GM12878 (cell line): ENCODE data around the gene TMEM132C. TPM values are rescaled to one million over a fixed set of nuclear protein-coding genes. Genes with fewer than 3 reads are reported as not detected.

Experiments
- ATAC-seq: fragments of 200-7000 bp; cut with Tn5 transposase; 3 replicates; pipeline ENCODE4 v1.9.1; 2020; ENCODE audit warnings: mild to moderate bottlenecking, moderate library complexity
- BruUV-seq: library from RNA; stranded (reverse); fragments of 400-500 nt; replicated peaks from 2 replicates; lab custom pipeline; 2021; lab: Mats Ljungman, UMichigan
- CTCF ChIA-PET: fragments of 300-600 bp; sonication (Branson Sonifier 250); formaldehyde crosslinking; extraction: SDS; loops from one replicate; lab custom pipeline; 2021; ENCODE audit warnings: inconsistent platforms; lab: Yijun Ruan, JAX
- POLR2A ChIA-PET: fragments of 350-600 bp; formaldehyde crosslinking; extraction: SDS; loops from one replicate; lab custom pipeline; 2021; ENCODE audit warnings: inconsistent platforms; lab: Charles Lee
- RAD21 ChIA-PET: fragments of 300-600 bp; sonication (Branson Sonifier 250); formaldehyde crosslinking; loops from one replicate; lab custom pipeline; 2023; ENCODE audit warnings: antibody characterized with exemption; ENCODE audit not compliant: unreplicated experiment; lab: Charles Lee
- SMC1A ChIA-PET: fragments of 300-600 bp; sonication (Branson Sonifier 250); formaldehyde crosslinking; loops from one replicate; lab custom pipeline; 2023; ENCODE audit not compliant: unreplicated experiment, uncharacterized antibody; lab: Charles Lee
- DNase-seq: peaks from one replicate; pipeline ENCODE4 v3.0.0-alpha.2; 2011; ENCODE audit warnings: low read depth, low spot score
- FAIRE-seq: peaks from 3 replicates; lab custom pipeline; 2011; peaks lifted over from hg19 to GRCh38; lab: Jason Lieb, UNC
- H2AFZ ChIP-seq: 2 replicates; pipeline ENCODE4 v1.6.0; 2011; ENCODE audit warnings: low read depth, low read length, control low read depth; ENCODE audit not compliant: control insufficient read depth
- H3K27ac ChIP-seq: 2 replicates; pipeline ENCODE4 v1.5.1; 2011; ENCODE audit warnings: control low read depth; ENCODE audit not compliant: control insufficient read depth, insufficient read depth
- H3K27me3 ChIP-seq, 2 experiments: replicated peaks in 1 of 2; 2 replicates each; pipeline versions ENCODE4 v1.6.0 to v1.6.1; 2011; ENCODE audit warnings: low read length in 1 of 2; ENCODE audit not compliant: control insufficient read depth in 2 of 2, insufficient read depth in 2 of 2
- H3K36me3 ChIP-seq, 2 experiments: 2 replicates each; pipeline ENCODE4 v1.5.1; 2011; ENCODE audit warnings: low read length in 1 of 2; ENCODE audit not compliant: control insufficient read depth in 2 of 2, insufficient read depth in 2 of 2
- H3K4me1 ChIP-seq: 2 replicates; pipeline ENCODE4 v1.6.1; 2011; ENCODE audit warnings: mild to moderate bottlenecking, low read length, moderate library complexity, mixed read lengths; ENCODE audit not compliant: control insufficient read depth, insufficient read depth
- H3K4me2 ChIP-seq: 2 replicates; pipeline ENCODE4 v1.6.0; 2011; ENCODE audit warnings: control low read depth; ENCODE audit not compliant: control insufficient read depth, insufficient read depth
- H3K4me3 ChIP-seq: fragments of 200-600 bp; sonication (generic); 2 replicates; pipeline ENCODE4 v1.5.1; 2016
- H3K79me2 ChIP-seq: 2 replicates; pipeline ENCODE4 v1.6.0; 2011; ENCODE audit warnings: low read length; ENCODE audit not compliant: control insufficient read depth, insufficient read depth
- H3K9ac ChIP-seq: 2 replicates; pipeline ENCODE4 v1.8.0; 2011; ENCODE audit warnings: low read length, control low read depth, mixed read lengths; ENCODE audit not compliant: control insufficient read depth, insufficient read depth
- H3K9me3 ChIP-seq: replicated peaks from 3 replicates; pipeline ENCODE4 v1.5.1; 2011; ENCODE audit warnings: mild to moderate bottlenecking, low read length; ENCODE audit not compliant: control insufficient read depth, insufficient read depth
- H4K20me1 ChIP-seq: 2 replicates; pipeline ENCODE4 v1.6.0; 2011; ENCODE audit not compliant: control insufficient read depth, insufficient read depth
- BACH1 ChIP-seq: fragments of 450-650 bp; IDR thresholded peaks from 2 replicates; pipeline ENCODE4 v1.6.1; 2017; ENCODE audit warnings: mild to moderate bottlenecking, borderline replicate concordance
- BHLHE40 ChIP-seq, 2 experiments: fragments of 450-650 bp in 1 of 2; IDR thresholded peaks; 2 replicates each; pipeline ENCODE4 v1.6.1; 2011 to 2017; ENCODE audit warnings: low read depth in 2 of 2, borderline replicate concordance in 1 of 2, improper control_type of control experiment in 1 of 2, low read length in 1 of 2, mild to moderate bottlenecking in 1 of 2
- BMI1 ChIP-seq: fragments of 450-650 bp; IDR thresholded peaks from 2 replicates; pipeline ENCODE4 v1.6.1; 2016; ENCODE audit warnings: mild to moderate bottlenecking, moderate library complexity, borderline replicate concordance
- BRCA1 ChIP-seq: IDR thresholded peaks from 2 replicates; pipeline ENCODE4 v1.6.1; 2011; ENCODE audit warnings: low read depth, low read length, improper control_type of control experiment
- GATAD2B ChIP-seq: fragments of 450-650 bp; conservative IDR thresholded peaks from 2 replicates; pipeline ENCODE4 v1.6.1; 2017; ENCODE audit warnings: low read depth, mild to moderate bottlenecking, moderate library complexity
- HDAC6 ChIP-seq: fragments of 200-600 bp; sonication (generic); IDR thresholded peaks from one replicate; pipeline ENCODE4 v1.8.0; 2017; ENCODE audit warnings: antibody characterized with exemption; ENCODE audit not compliant: unreplicated experiment
- IRF5 ChIP-seq: fragments of 450-650 bp; IDR thresholded peaks from 2 replicates; pipeline ENCODE4 v1.6.1; 2017; ENCODE audit warnings: borderline replicate concordance
- JUND ChIP-seq: IDR thresholded peaks from 2 replicates; pipeline ENCODE4 v1.6.1; 2012; ENCODE audit warnings: low read depth, mild to moderate bottlenecking, low read length, improper control_type of control experiment, moderate library complexity
- MTA2 ChIP-seq: fragments of 450-650 bp; IDR thresholded peaks from 2 replicates; pipeline ENCODE4 v1.6.1; 2016; ENCODE audit warnings: low read depth, mild to moderate bottlenecking, moderate library complexity
- MXI1 ChIP-seq: fragments of 150-350 bp; IDR thresholded peaks from 2 replicates; pipeline ENCODE4 v1.6.1; 2011; ENCODE audit warnings: low read depth, mild to moderate bottlenecking, inconsistent platforms, low read length, improper control_type of control experiment
- SREBF1 ChIP-seq: IDR thresholded peaks from 2 replicates; pipeline ENCODE4 v1.6.1; 2012; ENCODE audit warnings: mild to moderate bottlenecking, low read length
- TBL1XR1 ChIP-seq: IDR thresholded peaks from 2 replicates; pipeline ENCODE4 v1.6.1; 2012; ENCODE audit warnings: low read depth, low read length, improper control_type of control experiment
- TCF7 ChIP-seq: IDR thresholded peaks from 2 replicates; pipeline ENCODE4 v1.6.1; 2014; ENCODE audit warnings: antibody characterized with exemption, borderline replicate concordance
- WGBS: methylation state at CpG from one replicate; pipeline ENCODE4 v1.1.6; 2016; ENCODE audit warnings: low lambda C conversion rate; ENCODE audit not compliant: insufficient replicate concordance, insufficient coverage; ENCODE audit errors: missing lambda C conversion rate; 5-methylcytosine and 5-hydroxymethylcytosine counted together
- in situ Hi-C: fragments of 300-500 bp; cut with MboI; formaldehyde crosslinking; loops from 9 replicates; pipeline ENCODE4 v1.14.3; 2018; ENCODE audit warnings: mixed read lengths
- intact Hi-C: fragments of 100-400 bp; cut with micrococcal nuclease; formaldehyde crosslinking; loops from one replicate; pipeline ENCODE4 v1.14.2; 2022; ENCODE audit not compliant: unreplicated experiment
- polyA plus RNA-seq, 11 experiments: library from polyadenylated mRNA; depleted of rRNA in 4 of 11; unstranded in 6 of 11; stranded (reverse) in 5 of 11; fragments of >200 nt; fragmentation: Nextera tagmentation in 4 of 11; fragmentation: Illumina TruSeq in 1 of 11; extraction: Ambion mirVana in 4 of 11; extraction: Trizol in 1 of 11; gene quantifications; 1 replicate in 1 of 11; 2 replicates in 10 of 11; pipeline versions ENCODE4 v1.2.1 to v1.2.3, GENCODE V29; 2011 to 2016; ENCODE audit warnings: inconsistent platforms in 2 of 11, missing spikeins in 2 of 11, low read depth in 1 of 11
- total RNA-seq, 4 experiments: library from RNA; depleted of rRNA in 3 of 4; stranded (reverse); fragments of >200 nt in 3 of 4; fragmentation: Illumina TruSeq in 1 of 4; extraction: Trizol in 1 of 4; gene quantifications; 2 replicates each; pipeline versions ENCODE4 v1.2.1 to v1.2.3, GENCODE V29; 2013 to 2021
- TF ChIP-seq, protein P1 (sequence below): fragments of 450-650 bp; IDR thresholded peaks from 2 replicates; pipeline ENCODE4 v1.6.1; 2017; ENCODE audit warnings: mild to moderate bottlenecking, moderate library complexity

The TMEM132C gene
- total and polyA plus RNA-seq, 10 of the 15 experiments (the other 5 are each of a cell fraction or from before 2014, with no cell fraction given), result not detected

- H2AFZ ChIP-seq, result no peak overlapping the region
- H3K27ac ChIP-seq, result no peak overlapping the region
- ChIA-PET POLR2A (no interaction called here), RAD21 (no interaction called here), CTCF (no interaction called here), SMC1A (no interaction called here)
- H4K20me1 ChIP-seq, result no peaks in the 10 kb centered on the region
- H3K9me3 ChIP-seq, result no peaks in the 10 kb centered on the region
- no peak overlapping the region for H3K4me2 ChIP-seq
- DNase-seq (peak; percentile 31), FAIRE-seq (no peak), ATAC-seq (peak; percentile 77)
- H3K79me2 ChIP-seq, result no peaks in the 10 kb centered on the region
- H3K36me3 ChIP-seq, result no peaks in the 10 kb centered on the region
- 12% methylated on average over 5 of the region's 5 CpGs for WGBS
- no peak overlapping the region for H3K9ac ChIP-seq
- no peaks in the 10 kb centered on the region for H3K27me3 ChIP-seq
- no peak overlapping the region for H3K4me3 ChIP-seq
- no TSS peak for BruUV-seq
- H3K4me1 ChIP-seq, result no peaks in the 10 kb centered on the region
- intact Hi-C loops, result loop anchor here (5.0 to 10.0 kb wide), 2 partner anchors 1377 to 1480 kb away; no protein-coding TSS in a partner anchor
- in situ Hi-C loops, result no loop called here
- TF ChIP-seq TCF7 (peak; percentile 71), GATAD2B (no peak), BHLHE40 (IDR thresholded peaks at IDR 0.05; ENCODE audit: borderline replicate concordance in 1 of 2, low read depth in 2 of 2, low read length in 1 of 2) (peak; percentile 68 to 81; a peak in 3 of 4 replicates)
Observed at GRCh38 chr12:128534906-128535305, 267.9 kb downstream of the TMEM132C start.

DNA sequence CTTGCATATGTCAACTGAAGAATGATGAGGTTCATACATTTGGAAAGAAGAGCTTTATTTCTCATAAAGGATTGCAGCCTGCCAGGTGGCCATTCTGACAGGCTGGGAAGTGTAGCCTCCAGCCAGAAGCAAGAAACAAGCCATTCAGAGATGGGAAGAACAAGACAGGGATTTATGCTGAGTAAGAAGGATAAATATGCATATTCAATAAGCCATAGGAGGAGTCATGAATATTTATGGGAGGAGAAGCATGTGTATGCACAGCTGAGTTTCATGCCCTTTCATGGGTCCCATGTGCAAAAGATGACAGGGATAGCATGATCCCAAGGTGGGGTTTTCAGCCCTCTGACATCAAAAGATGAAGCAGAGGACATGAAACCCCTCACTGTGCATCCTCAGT is 269.8 kb downstream of the TMEM132C start:
- Histone ChIP-seq H3K4me1 (no peaks in the 10 kb centered on the region), H4K20me1 (no peaks in the 10 kb centered on the region), H3K4me2 (no peak overlapping the region), H3K36me3 (no peaks in the 10 kb centered on the region), H3K79me2 (no peaks in the 10 kb centered on the region), H2AFZ (no peak overlapping the region), H3K27ac (no peak overlapping the region), H3K9ac (no peak overlapping the region), H3K9me3 (no peaks in the 10 kb centered on the region), H3K4me3 (no peak overlapping the region), H3K27me3 (no peaks in the 10 kb centered on the region)
- FAIRE-seq (no peak), DNase-seq (no peak), ATAC-seq (no peak)
- in situ Hi-C loops (no loop called here), intact Hi-C loops (loop anchor here (10.0 kb wide), 1 partner anchor 1478 kb away; no protein-coding TSS in a partner anchor)
- ChIA-PET POLR2A (no interaction called here), RAD21 (no interaction called here), SMC1A (no interaction called here), CTCF (no interaction called here)
- no TSS peak for BruUV-seq
- TF ChIP-seq BRCA1, result no peak
- TF ChIP-seq HDAC6, result no peak
- TF ChIP-seq, protein P1, sequence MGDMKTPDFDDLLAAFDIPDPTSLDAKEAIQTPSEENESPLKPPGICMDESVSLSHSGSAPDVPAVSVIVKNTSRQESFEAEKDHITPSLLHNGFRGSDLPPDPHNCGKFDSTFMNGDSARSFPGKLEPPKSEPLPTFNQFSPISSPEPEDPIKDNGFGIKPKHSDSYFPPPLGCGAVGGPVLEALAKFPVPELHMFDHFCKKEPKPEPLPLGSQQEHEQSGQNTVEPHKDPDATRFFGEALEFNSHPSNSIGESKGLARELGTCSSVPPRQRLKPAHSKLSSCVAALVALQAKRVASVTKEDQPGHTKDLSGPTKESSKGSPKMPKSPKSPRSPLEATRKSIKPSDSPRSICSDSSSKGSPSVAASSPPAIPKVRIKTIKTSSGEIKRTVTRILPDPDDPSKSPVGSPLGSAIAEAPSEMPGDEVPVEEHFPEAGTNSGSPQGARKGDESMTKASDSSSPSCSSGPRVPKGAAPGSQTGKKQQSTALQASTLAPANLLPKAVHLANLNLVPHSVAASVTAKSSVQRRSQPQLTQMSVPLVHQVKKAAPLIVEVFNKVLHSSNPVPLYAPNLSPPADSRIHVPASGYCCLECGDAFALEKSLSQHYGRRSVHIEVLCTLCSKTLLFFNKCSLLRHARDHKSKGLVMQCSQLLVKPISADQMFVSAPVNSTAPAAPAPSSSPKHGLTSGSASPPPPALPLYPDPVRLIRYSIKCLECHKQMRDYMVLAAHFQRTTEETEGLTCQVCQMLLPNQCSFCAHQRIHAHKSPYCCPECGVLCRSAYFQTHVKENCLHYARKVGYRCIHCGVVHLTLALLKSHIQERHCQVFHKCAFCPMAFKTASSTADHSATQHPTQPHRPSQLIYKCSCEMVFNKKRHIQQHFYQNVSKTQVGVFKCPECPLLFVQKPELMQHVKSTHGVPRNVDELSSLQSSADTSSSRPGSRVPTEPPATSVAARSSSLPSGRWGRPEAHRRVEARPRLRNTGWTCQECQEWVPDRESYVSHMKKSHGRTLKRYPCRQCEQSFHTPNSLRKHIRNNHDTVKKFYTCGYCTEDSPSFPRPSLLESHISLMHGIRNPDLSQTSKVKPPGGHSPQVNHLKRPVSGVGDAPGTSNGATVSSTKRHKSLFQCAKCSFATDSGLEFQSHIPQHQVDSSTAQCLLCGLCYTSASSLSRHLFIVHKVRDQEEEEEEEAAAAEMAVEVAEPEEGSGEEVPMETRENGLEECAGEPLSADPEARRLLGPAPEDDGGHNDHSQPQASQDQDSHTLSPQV, result no peak
- no peak for TF ChIP-seq BACH1
- no peak for TF ChIP-seq MTA2
- no peak for TF ChIP-seq JUND
- no peak for TF ChIP-seq MXI1
- TF ChIP-seq SREBF1, result no peak
- no peak for TF ChIP-seq IRF5
- no peak for TF ChIP-seq TBL1XR1
- TF ChIP-seq BMI1, result no peak
- no peak for TF ChIP-seq TCF7
